Natural killer cell (primary cell): ENCODE measurements around the gene HDAC4. TPM values are rescaled to one million over a fixed set of nuclear protein-coding genes. Genes with fewer than 3 reads are reported as not detected.

Experiments
- ATAC-seq, 3 donors: fragments of 150-1000 bp in 2 of 3; fragments of 200-7000 bp in 1 of 3; cut with Tn5 transposase; 1 replicate in 1 of 3; 2 replicates in 2 of 3; pipeline ENCODE4 v1.10.0; 2021; ENCODE audit warnings: mild to moderate bottlenecking in 2 of 3, moderate library complexity in 2 of 3
- DNase-seq, 2 donors: peaks; one replicate each; pipeline versions ENCODE4 v3.0.0 to v3.0.0-alpha.2; 2013 to 2021; ENCODE audit warnings: mixed read lengths in 1 of 2
- H3K27ac ChIP-seq: one replicate; pipeline ENCODE4 v1.5.1; 2013; ENCODE audit warnings: mild to moderate bottlenecking, low read length
- H3K27me3 ChIP-seq: one replicate; pipeline ENCODE4 v1.6.1; 2013; ENCODE audit warnings: low read length; ENCODE audit not compliant: control insufficient read depth, insufficient read depth
- H3K36me3 ChIP-seq: one replicate; pipeline ENCODE4 v1.6.1; 2013; ENCODE audit warnings: low read length; ENCODE audit not compliant: control insufficient read depth, insufficient read depth
- H3K4me1 ChIP-seq: one replicate; pipeline ENCODE4 v1.6.1; 2013; ENCODE audit warnings: low read length; ENCODE audit not compliant: control insufficient read depth, insufficient read depth
- H3K4me3 ChIP-seq: one replicate; pipeline ENCODE4 v1.5.1; 2013; ENCODE audit warnings: low read length
- H3K9me3 ChIP-seq: one replicate; pipeline ENCODE4 v1.6.1; 2013; ENCODE audit warnings: low read length; ENCODE audit not compliant: control insufficient read depth, insufficient read depth
- H3K27ac Mint-ChIP-seq, 2 donors: one replicate each; pipeline ENCODE4 v1.8.0; 2022; ENCODE audit warnings: mild to moderate bottlenecking in 2 of 2, mixed read lengths in 2 of 2, moderate library complexity in 1 of 2
- H3K27me3 Mint-ChIP-seq, 2 donors: one replicate each; pipeline ENCODE4 v1.8.0; 2022; ENCODE audit warnings: low read depth in 2 of 2, mixed read lengths in 2 of 2
- H3K36me3 Mint-ChIP-seq: one replicate; pipeline ENCODE4 v1.8.0; 2022; ENCODE audit warnings: mixed read lengths
- H3K4me1 Mint-ChIP-seq, 2 donors: one replicate each; pipeline ENCODE4 v1.8.0; 2022; ENCODE audit warnings: mixed read lengths in 2 of 2
- H3K4me3 Mint-ChIP-seq: one replicate; pipeline ENCODE4 v1.8.0; 2022; ENCODE audit warnings: mild to moderate bottlenecking, moderate library complexity, mixed read lengths
- H3K9me3 Mint-ChIP-seq, 2 donors: one replicate each; pipeline ENCODE4 v1.8.0; 2022; ENCODE audit warnings: mixed read lengths in 2 of 2
- WGBS: methylation state at CpG from one replicate; pipeline ENCODE4 v1.1.7; 2013; ENCODE audit warnings: missing lambda C conversion rate; ENCODE audit not compliant: insufficient coverage; 5-methylcytosine and 5-hydroxymethylcytosine counted together
- intact Hi-C: fragments of 100-400 bp; cut with micrococcal nuclease; formaldehyde crosslinking; loops from one replicate; pipeline ENCODE4 v1.14.2; 2022
- total RNA-seq, 4 donors: library from RNA; stranded (reverse); fragments of 120-200 nt in 1 of 4; gene quantifications; one replicate each; pipeline versions ENCODE4 v1.2.3 to v1.2.4, GENCODE V29; 2013 to 2022
- TF ChIP-seq, protein P1 (sequence below): fragments of 200-600 bp; IDR thresholded peaks from one replicate; pipeline ENCODE4 v1.8.0; 2022; ENCODE audit warnings: antibody characterized with exemption

Gene HDAC4
- total RNA-seq, 3 donors from 2014 or later (not counting 1 experiment from before 2014, with no cell fraction given): 74.9 to 105 (median 100) TPM

GRCh38 chr2:239294571-239295054 is 106.2 kb downstream of the HDAC4 start:
- TF ChIP-seq, protein P1, sequence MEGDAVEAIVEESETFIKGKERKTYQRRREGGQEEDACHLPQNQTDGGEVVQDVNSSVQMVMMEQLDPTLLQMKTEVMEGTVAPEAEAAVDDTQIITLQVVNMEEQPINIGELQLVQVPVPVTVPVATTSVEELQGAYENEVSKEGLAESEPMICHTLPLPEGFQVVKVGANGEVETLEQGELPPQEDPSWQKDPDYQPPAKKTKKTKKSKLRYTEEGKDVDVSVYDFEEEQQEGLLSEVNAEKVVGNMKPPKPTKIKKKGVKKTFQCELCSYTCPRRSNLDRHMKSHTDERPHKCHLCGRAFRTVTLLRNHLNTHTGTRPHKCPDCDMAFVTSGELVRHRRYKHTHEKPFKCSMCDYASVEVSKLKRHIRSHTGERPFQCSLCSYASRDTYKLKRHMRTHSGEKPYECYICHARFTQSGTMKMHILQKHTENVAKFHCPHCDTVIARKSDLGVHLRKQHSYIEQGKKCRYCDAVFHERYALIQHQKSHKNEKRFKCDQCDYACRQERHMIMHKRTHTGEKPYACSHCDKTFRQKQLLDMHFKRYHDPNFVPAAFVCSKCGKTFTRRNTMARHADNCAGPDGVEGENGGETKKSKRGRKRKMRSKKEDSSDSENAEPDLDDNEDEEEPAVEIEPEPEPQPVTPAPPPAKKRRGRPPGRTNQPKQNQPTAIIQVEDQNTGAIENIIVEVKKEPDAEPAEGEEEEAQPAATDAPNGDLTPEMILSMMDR: no peak
- Mint-ChIP-seq H3K27ac (peak overlapping the region; percentile 45 to 93), H3K4me3 (no peak overlapping the region), H3K36me3 (no peaks in the 10 kb centered on the region), H3K4me1 (peaks cover 44 to 50% of the 10 kb centered on the region in 2 donors), H3K9me3 (no peaks in the 10 kb centered on the region), H3K27me3 (no peaks in the 10 kb centered on the region)
- peaks cover 48% of the 10 kb centered on the region for H3K4me1 ChIP-seq
- DNase-seq (no peak), ATAC-seq (no peak)
- H3K27me3 ChIP-seq: no peaks in the 10 kb centered on the region
- intact Hi-C loops: no loop called here
- H3K9me3 ChIP-seq: no peaks in the 10 kb centered on the region
- no peak overlapping the region for H3K4me3 ChIP-seq
- no peak overlapping the region for H3K27ac ChIP-seq
- 96% methylated on average over 10 of the region's 14 CpGs for WGBS
- no peaks in the 10 kb centered on the region for H3K36me3 ChIP-seq

DNA sequence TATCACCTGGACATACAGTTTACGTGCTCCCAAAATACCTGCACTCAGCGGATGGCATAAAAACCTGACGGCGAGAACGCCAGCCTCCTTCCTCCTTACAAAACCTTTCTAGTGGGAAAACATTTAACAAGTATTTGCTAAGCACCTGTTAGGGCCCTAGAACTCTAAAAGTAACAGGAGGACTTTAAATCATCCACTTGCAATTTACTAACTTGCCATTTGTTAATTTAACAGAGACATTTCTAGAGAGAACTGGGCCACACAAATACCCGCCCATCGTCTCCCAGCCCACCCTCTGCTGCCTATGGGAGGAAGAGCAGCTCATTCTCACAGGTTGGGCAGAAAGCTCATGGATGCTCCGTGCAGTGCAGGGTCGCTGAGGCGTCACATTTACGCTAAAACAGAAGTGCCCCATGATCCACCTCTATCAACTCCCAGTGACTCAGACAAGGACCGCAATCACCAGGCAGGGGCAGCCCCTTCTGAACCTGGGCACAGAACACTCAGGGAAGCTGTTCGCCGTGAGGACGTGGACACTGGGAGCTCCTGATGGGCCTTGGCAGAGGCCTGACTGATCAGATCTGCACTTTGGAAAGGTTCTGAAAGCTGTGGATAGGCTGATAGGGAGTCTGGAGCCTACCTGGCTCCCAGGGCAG is 106.9 kb downstream of the HDAC4 start:
- H3K4me3 Mint-ChIP-seq: peak overlapping the region; percentile 56
- H3K9me3 ChIP-seq: no peaks in the 10 kb centered on the region
- no peaks in the 10 kb centered on the region for H3K27me3 Mint-ChIP-seq
- DNase-seq: peak in 1 of 2 donors; percentile 70
- H3K27ac ChIP-seq: no peak overlapping the region
- H3K4me3 ChIP-seq: no peak overlapping the region
- no peaks in the 10 kb centered on the region for H3K27me3 ChIP-seq
- WGBS: 76% methylated on average over 15 of the region's 15 CpGs
- TF ChIP-seq, protein P1: no peak
- peaks cover 46 to 53% of the 10 kb centered on the region in 2 donors for H3K4me1 Mint-ChIP-seq
- no peak for ATAC-seq
- no peaks in the 10 kb centered on the region for H3K9me3 Mint-ChIP-seq
- intact Hi-C loops: no loop called here
- no peaks in the 10 kb centered on the region for H3K36me3 Mint-ChIP-seq
- peak overlapping the region; percentile 45 to 93 for H3K27ac Mint-ChIP-seq
- H3K36me3 ChIP-seq: no peaks in the 10 kb centered on the region
- peaks cover 54% of the 10 kb centered on the region for H3K4me1 ChIP-seq

DNA sequence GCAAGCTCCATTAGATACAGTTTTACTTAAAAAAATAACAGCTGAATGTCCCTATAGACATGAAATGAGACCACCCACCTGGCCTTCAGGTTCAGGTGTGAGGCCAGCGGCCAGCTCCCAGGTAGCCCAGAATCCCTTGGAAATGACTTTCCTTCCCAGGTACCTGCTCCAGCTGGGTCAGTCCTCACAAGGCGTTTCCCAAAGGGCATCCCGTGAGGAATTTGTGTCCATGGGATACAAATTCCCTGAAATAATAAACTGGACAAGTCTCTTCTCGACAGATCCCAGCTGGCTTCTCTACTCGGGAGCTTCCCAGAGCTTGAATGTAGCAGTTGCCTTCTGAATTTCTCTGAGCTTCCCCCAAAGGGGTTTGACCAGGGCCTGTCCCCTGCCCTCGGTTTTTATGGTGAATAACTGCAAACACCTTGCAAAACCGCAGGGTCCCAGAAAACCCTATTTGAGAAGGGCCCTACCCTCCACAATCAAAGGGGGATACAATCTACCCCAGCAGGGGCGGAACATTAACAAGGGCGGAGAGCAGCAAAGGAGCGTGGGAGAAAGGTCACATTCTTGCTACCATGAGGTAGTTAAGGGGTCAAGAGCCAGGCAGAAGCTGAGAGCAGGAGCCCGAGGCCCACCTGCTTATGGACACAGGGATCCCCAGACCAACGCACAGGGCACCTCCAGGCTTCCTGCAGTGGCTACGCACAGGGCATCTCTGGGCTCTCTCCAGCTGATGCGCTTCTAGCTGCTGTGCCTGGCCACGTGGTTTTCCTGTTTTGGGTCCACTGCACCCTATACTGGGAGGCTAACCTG is 107.7 kb downstream of the HDAC4 start:
- Mint-ChIP-seq H3K9me3 (no peaks in the 10 kb centered on the region), H3K27ac (no peak overlapping the region), H3K4me1 (peaks cover 48 to 52% of the 10 kb centered on the region in 2 donors), H3K4me3 (no peak overlapping the region), H3K36me3 (no peaks in the 10 kb centered on the region), H3K27me3 (no peaks in the 10 kb centered on the region)
- intact Hi-C loops: no loop called here
- Histone ChIP-seq H3K27ac (no peak overlapping the region), H3K36me3 (no peaks in the 10 kb centered on the region), H3K9me3 (no peaks in the 10 kb centered on the region), H3K4me1 (peaks cover 52% of the 10 kb centered on the region), H3K4me3 (no peak overlapping the region), H3K27me3 (no peaks in the 10 kb centered on the region)
- 85% methylated on average over 15 of the region's 15 CpGs for WGBS
- TF ChIP-seq, protein P1: no peak
- DNase-seq (no peak), ATAC-seq (no peak)
